Endothelial cell (in vitro differentiated cells): ENCODE measurements around the gene LDB2. TPM values are rescaled to one million over a fixed set of nuclear protein-coding genes. Genes with fewer than 3 reads are reported as not detected.
A peak's percentile ranks its signal among the peaks of the same experiment; 100 is the strongest.

Source experiments
- DNase-seq: peaks from one replicate; pipeline ENCODE4 v3.0.0; 2021; ENCODE audit warnings: low spot score
- H3K27ac Mint-ChIP-seq: one replicate; pipeline ENCODE4 v1.8.0; 2021; ENCODE audit warnings: mixed read lengths, inconsistent platforms; ENCODE audit not compliant: unreplicated experiment
- H3K27me3 Mint-ChIP-seq: one replicate; pipeline ENCODE4 v1.8.0; 2021; ENCODE audit warnings: mild to moderate bottlenecking, moderate library complexity, mixed read lengths, inconsistent platforms; ENCODE audit not compliant: unreplicated experiment
- H3K36me3 Mint-ChIP-seq: one replicate; pipeline ENCODE4 v1.8.0; 2021; ENCODE audit warnings: mild to moderate bottlenecking, low read depth, mixed read lengths, inconsistent platforms; ENCODE audit not compliant: unreplicated experiment
- H3K4me1 Mint-ChIP-seq: one replicate; pipeline ENCODE4 v1.8.0; 2021; ENCODE audit warnings: mild to moderate bottlenecking, mixed read lengths, inconsistent platforms; ENCODE audit not compliant: unreplicated experiment
- H3K4me3 Mint-ChIP-seq: one replicate; pipeline ENCODE4 v1.8.0; 2021; ENCODE audit warnings: mild to moderate bottlenecking, mixed read lengths, inconsistent platforms; ENCODE audit not compliant: unreplicated experiment
- H3K9me3 Mint-ChIP-seq: one replicate; pipeline ENCODE4 v1.8.0; 2021; ENCODE audit warnings: mixed read lengths, inconsistent platforms; ENCODE audit not compliant: unreplicated experiment
- total RNA-seq: library from RNA; stranded (reverse); fragmentation: NEBNext Ultra II Directional; extraction: Animal tissue kit (Norgen Biotek cat#: 25700); gene quantifications from one replicate; pipeline ENCODE4 v1.2.1, GENCODE V29; 2021; ENCODE audit not compliant: unreplicated experiment
- TF ChIP-seq, protein P1 (sequence below): fragments of 200-600 bp; sonication (generic); IDR thresholded peaks from one replicate; pipeline ENCODE4 v1.5.0; 2021; ENCODE audit warnings: antibody characterized with exemption; ENCODE audit not compliant: unreplicated experiment

LDB2 gene
- total RNA-seq, 1 donor from 2014 or later = 268 TPM

DNA sequence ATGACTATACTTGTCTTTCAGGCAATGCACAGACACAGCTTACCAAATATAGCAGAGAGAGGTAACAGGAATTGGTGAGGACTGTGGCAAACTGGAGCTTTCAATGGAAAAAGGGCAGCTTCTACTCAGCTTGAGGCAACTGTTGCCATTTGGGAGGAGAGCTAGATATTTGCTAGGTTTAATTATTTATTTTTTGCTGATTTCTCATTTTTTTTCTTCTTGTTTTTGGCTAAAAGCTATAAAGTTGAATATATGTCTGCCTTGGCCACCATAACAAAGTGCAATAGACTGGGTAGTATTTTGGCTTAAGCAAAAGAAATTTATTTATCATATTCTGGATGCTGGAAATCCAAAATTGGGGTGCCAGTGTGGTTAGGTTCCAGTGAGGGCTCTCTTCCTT is 93.9 kb downstream of the LDB2 start:
- Mint-ChIP-seq H3K9me3 (peaks cover 3% of the 10 kb centered on the region), H3K4me3 (no peak overlapping the region), H3K27me3 (no peaks in the 10 kb centered on the region), H3K27ac (no peak overlapping the region), H3K4me1 (peaks cover 38% of the 10 kb centered on the region), H3K36me3 (peaks cover 53% of the 10 kb centered on the region)
- DNase-seq = no peak
- TF ChIP-seq, protein P1, sequence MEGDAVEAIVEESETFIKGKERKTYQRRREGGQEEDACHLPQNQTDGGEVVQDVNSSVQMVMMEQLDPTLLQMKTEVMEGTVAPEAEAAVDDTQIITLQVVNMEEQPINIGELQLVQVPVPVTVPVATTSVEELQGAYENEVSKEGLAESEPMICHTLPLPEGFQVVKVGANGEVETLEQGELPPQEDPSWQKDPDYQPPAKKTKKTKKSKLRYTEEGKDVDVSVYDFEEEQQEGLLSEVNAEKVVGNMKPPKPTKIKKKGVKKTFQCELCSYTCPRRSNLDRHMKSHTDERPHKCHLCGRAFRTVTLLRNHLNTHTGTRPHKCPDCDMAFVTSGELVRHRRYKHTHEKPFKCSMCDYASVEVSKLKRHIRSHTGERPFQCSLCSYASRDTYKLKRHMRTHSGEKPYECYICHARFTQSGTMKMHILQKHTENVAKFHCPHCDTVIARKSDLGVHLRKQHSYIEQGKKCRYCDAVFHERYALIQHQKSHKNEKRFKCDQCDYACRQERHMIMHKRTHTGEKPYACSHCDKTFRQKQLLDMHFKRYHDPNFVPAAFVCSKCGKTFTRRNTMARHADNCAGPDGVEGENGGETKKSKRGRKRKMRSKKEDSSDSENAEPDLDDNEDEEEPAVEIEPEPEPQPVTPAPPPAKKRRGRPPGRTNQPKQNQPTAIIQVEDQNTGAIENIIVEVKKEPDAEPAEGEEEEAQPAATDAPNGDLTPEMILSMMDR = no peak

DNA sequence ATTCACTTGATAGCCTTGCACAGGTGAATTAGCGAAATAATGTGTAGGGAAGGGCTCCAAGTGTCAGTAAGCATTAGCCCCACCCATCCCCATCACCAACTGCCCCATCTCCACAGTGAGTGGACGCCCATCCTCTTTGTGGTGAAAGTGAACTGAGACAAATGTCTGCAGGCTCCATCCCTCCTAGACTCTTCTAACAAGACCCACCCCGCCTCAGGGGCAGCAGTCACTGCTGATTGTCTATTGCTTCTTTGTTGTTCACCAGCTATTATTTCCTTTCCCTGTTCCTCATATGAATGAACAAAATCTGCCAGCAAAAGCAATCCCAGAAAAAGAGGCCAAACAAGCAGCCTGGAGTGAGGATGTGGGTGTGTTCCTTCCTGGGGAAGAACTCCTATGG is 96.4 kb downstream of the LDB2 start:
- H3K4me3 Mint-ChIP-seq = peak overlapping the region; percentile 12
- TF ChIP-seq, protein P1 = no peak

DNA sequence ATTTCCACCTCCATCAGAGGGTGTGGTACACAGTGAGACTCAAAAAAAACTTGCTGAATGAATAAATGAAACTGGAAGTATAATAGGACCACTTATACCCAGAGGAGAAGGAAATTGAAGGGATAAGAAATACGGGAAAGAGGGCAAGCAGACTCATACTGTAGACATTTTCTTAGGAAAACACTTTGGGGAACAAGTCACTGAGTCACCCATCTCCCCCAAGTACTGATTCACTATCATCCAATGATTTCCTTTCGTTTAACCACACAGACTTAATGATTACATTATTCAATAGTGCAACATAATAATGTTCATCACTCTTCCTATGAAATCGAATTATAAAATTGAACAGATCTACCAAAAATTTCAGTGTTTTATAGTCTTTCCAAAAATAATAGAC is 97.1 kb downstream of the LDB2 start:
- Mint-ChIP-seq H3K27ac (no peak overlapping the region), H3K36me3 (peaks cover 52% of the 10 kb centered on the region), H3K4me1 (peaks cover 50% of the 10 kb centered on the region)

More for the DNA sequence above, 96.4 kb downstream of the LDB2 start:
- Mint-ChIP-seq H3K4me1 (peaks cover 45% of the 10 kb centered on the region), H3K27ac (no peak overlapping the region), H3K36me3 (peaks cover 50% of the 10 kb centered on the region), H3K9me3 (peaks cover 3% of the 10 kb centered on the region), H3K27me3 (peaks cover 4% of the 10 kb centered on the region)
- DNase-seq = no peak

DNA sequence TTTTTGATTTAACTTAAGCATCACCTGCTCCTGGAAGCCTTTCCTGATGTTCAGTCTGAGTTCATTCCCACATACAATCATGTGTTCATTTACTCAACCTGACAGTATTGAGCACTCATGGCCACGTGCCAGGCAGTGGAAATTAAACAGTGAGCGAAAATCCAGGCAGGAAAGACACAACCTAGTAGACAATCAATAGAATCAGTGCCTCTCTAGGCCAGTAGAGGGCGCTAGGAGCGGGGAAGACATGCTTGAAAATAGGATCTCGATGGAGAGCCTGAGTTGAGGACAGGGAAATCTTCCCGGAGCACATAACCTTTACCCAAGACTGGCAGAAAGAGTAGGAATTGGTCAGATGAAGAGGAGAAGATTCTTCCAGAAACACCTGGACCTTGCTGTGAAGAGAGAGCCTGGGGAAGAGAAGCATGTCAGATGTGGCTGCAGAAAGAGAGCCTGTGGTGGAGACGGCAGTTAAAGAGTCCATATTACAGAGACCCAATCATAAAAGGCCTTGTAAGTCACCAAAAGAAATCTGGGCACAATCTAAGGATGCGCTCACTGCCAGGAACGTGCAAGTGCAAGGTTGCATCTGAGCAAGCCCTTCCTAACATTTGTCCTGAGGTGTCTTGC is 103.5 kb downstream of the LDB2 start:
- DNase-seq = peak; percentile 84
- H3K36me3 Mint-ChIP-seq = peaks cover 39% of the 10 kb centered on the region
- no peak overlapping the region for H3K4me3 Mint-ChIP-seq
- no peaks in the 10 kb centered on the region for H3K9me3 Mint-ChIP-seq
- H3K4me1 Mint-ChIP-seq = peaks cover 71% of the 10 kb centered on the region
- peak overlapping the region; percentile 48 for H3K27ac Mint-ChIP-seq
- peaks cover 7% of the 10 kb centered on the region for H3K27me3 Mint-ChIP-seq
- TF ChIP-seq, protein P1 = peak; percentile 72

More for the DNA sequence above, 97.1 kb downstream of the LDB2 start:
- Mint-ChIP-seq H3K4me3 (no peak overlapping the region), H3K9me3 (peaks cover 3% of the 10 kb centered on the region), H3K27me3 (peaks cover 4% of the 10 kb centered on the region)
- TF ChIP-seq, protein P1 = no peak
- no peak for DNase-seq

DNA sequence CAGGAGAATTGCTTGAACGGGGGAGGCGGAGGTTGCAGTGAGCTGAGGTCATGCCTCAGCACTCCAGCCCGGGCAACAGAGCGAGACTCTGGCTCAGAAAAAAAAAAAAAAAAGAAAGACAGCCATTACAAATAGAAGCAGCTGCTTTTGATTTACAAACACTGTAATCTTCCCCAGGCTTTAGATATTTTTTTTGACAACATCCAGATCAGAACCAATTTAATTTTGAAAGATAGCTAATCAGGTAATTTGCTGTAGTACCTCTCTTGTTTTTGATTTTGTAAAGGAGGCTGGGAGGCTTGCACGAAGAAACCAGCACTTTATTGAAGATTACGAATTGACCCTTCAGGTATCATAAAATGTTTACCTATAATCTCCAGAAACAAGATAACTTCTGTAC is 107.0 kb downstream of the LDB2 start:
- H3K4me1 Mint-ChIP-seq = peaks cover 68% of the 10 kb centered on the region
- H3K36me3 Mint-ChIP-seq = peaks cover 34% of the 10 kb centered on the region
- no peak overlapping the region for H3K27ac Mint-ChIP-seq
- no peaks in the 10 kb centered on the region for H3K9me3 Mint-ChIP-seq
- no peak overlapping the region for H3K4me3 Mint-ChIP-seq
- TF ChIP-seq, protein P1 = no peak
- no peak for DNase-seq
- H3K27me3 Mint-ChIP-seq = peaks cover 6% of the 10 kb centered on the region
